Measurements from ENCODE around the gene STK31. TPM values are rescaled to one million over a fixed set of nuclear protein-coding genes. Genes with fewer than 3 reads are reported as not detected.
"Not testable (repeated sequence)": the region's sequence is repeated elsewhere in the genome, so short reads cannot be mapped to it uniquely, and the experiment has no call there.

STK31 gene
- total RNA-seq, 4 donors from 2014 or later, result 0.08 to 0.78 (median 0.27) TPM; not detected in 1

GRCh38 chr7:23804707-23805106 is 94.7 kb downstream of the STK31 start:
- TF ChIP-seq, protein P1, sequence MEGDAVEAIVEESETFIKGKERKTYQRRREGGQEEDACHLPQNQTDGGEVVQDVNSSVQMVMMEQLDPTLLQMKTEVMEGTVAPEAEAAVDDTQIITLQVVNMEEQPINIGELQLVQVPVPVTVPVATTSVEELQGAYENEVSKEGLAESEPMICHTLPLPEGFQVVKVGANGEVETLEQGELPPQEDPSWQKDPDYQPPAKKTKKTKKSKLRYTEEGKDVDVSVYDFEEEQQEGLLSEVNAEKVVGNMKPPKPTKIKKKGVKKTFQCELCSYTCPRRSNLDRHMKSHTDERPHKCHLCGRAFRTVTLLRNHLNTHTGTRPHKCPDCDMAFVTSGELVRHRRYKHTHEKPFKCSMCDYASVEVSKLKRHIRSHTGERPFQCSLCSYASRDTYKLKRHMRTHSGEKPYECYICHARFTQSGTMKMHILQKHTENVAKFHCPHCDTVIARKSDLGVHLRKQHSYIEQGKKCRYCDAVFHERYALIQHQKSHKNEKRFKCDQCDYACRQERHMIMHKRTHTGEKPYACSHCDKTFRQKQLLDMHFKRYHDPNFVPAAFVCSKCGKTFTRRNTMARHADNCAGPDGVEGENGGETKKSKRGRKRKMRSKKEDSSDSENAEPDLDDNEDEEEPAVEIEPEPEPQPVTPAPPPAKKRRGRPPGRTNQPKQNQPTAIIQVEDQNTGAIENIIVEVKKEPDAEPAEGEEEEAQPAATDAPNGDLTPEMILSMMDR (IDR thresholded peaks at IDR 0.05), result no peak
- no peak for TF ChIP-seq POLR2A (IDR thresholded peaks at IDR 0.05)
- intact Hi-C loops (cut with DNase I; ENCODE audit: low total_unique reads), result no loop called here
- H3K4me3 ChIP-seq (ENCODE audit: low read depth, poor library complexity, severe bottlenecking), result no peak overlapping the region
- no peak for DNase-seq (ENCODE audit: low spot score in 2 of 2)
- 56 to 94% methylated on average over 1 of the region's 1 CpG for WGBS, 2 donors

DNA sequence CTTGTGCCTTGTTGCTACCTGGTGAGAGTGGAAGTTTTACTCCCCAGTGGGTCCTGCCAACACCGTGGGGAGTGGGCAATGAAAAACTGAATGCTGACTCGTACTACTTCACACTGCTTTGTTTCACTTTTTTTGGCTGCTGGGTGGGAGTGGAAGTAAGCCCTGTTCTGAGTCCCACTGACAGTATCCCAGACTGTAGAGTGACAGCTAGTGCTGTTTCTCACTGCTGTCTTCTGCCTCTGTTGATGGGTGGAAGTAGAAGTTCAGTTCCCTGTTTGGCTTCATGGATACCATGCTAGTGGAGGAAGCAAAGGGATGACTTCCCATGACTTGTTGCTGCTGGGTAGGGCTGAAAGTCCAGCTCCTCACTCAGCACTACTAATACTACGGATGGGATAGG is 98.4 kb downstream of the STK31 start:
- no peak for DNase-seq (ENCODE audit: low spot score in 2 of 2)
- no peak for TF ChIP-seq POLR2A (IDR thresholded peaks at IDR 0.05)
- TF ChIP-seq, protein P1 (IDR thresholded peaks at IDR 0.05), result no peak
- WGBS, 2 donors, result 79 to 91% methylated on average over 3 of the region's 3 CpGs
- intact Hi-C loops (cut with DNase I; ENCODE audit: low total_unique reads), result no loop called here
- H3K4me3 ChIP-seq (ENCODE audit: low read depth, poor library complexity, severe bottlenecking), result no peak overlapping the region

DNA sequence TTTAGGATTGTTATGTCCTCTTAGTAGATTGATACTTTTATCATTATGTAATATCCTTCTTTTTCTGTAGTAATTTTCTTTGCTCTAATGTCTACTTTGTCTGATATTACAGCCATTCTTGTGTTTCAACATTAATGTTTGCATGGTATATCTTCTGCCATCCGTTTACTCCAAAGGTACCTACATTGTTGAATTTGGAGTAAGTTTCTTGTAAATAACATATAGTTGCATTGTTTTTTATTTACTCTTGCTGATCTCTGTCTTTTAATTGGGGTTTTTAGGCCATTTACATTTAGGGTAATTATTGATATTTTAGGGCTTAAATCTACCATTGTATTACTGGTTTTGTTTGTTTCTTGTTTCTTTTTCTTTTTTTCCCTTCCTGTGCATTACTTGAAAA is 100.1 kb downstream of the STK31 start:
- DNase-seq (ENCODE audit: low spot score in 2 of 2), result no peak
- no peak overlapping the region for H3K4me3 ChIP-seq (ENCODE audit: low read depth, poor library complexity, severe bottlenecking)
- 92 to 100% methylated on average over 1 of the region's 1 CpG for WGBS, 2 donors
- no peak for TF ChIP-seq POLR2A (IDR thresholded peaks at IDR 0.05)
- TF ChIP-seq, protein P1 (IDR thresholded peaks at IDR 0.05), result no peak
- intact Hi-C loops (cut with DNase I; ENCODE audit: low total_unique reads), result no loop called here

DNA sequence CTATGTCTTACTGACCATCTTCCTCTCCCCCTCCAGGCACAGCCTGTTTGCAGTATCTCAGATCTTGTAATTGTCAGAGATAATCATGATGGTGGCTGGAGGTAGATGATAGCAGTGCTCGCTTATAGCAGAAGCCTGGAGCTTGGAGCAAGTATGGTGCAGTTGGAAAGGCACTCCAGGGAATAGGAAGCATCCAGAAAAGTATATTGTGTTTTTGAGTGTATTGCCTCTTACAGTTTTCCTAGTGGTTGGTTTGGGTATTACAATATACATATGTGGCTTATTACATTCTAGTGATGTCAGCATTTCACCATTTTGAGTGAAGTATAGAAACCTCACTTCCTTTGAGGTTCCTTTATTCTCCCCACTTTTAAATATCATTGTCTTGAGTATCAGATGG is 101.5 kb downstream of the STK31 start:
- WGBS, 2 donors, result 94 to 100% methylated on average over 1 of the region's 1 CpG
- intact Hi-C loops (cut with DNase I; ENCODE audit: low total_unique reads), result no loop called here
- DNase-seq (ENCODE audit: low spot score in 2 of 2), result no peak
- H3K4me3 ChIP-seq (ENCODE audit: low read depth, poor library complexity, severe bottlenecking), result no peak overlapping the region
- no peak for TF ChIP-seq POLR2A (IDR thresholded peaks at IDR 0.05)
- TF ChIP-seq, protein P1 (IDR thresholded peaks at IDR 0.05), result no peak

- H3K4me3 ChIP-seq (ENCODE audit: low read depth, poor library complexity, severe bottlenecking); intact Hi-C loops (cut with DNase I; ENCODE audit: low total_unique reads); DNase-seq (ENCODE audit: low spot score in 2 of 2): not testable (repeated sequence)
- 94 to 95% methylated on average over 10 of the region's 10 CpGs for WGBS, 2 donors
Measured at GRCh38 chr7:23828125-23828524, 118.1 kb downstream of the STK31 start.

DNA sequence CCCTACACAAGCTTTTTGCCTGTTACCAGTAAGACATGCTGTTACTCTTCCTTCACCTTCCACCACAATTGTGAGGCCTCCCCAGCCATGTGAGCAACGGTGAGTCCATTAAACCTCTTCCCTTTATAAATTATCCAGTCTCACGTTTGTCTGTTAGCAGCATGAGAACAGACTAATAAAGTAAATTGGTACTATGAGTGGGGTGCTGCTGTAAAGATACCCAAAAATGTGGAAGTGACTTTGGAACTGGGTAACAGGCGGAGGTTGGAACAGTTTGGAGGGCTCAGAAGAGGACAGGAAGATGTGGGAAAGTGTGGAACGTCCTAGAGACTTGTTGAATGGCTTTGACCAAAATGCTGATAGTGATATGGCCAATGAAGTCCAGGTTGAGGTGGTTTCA is 122.7 kb downstream of the STK31 start:
- intact Hi-C loops (cut with DNase I; ENCODE audit: low total_unique reads); DNase-seq (ENCODE audit: low spot score in 2 of 2); H3K4me3 ChIP-seq (ENCODE audit: low read depth, poor library complexity, severe bottlenecking): not testable (repeated sequence)
- 72 to 75% methylated on average over 4 of the region's 4 CpGs for WGBS, 2 donors

GRCh38 chr7:23833405-23833804 is 123.4 kb downstream of the STK31 start:
- intact Hi-C loops (cut with DNase I; ENCODE audit: low total_unique reads), result no loop called here
- 81 to 87% methylated on average over 3 of the region's 3 CpGs for whole genome bisulfite sequencing, 2 donors
- no peak overlapping the region for H3K4me3 ChIP-seq (ENCODE audit: low read depth, poor library complexity, severe bottlenecking)
- DNase-seq (ENCODE audit: low spot score in 2 of 2), result no peak
- TF ChIP-seq, protein P1 (IDR thresholded peaks at IDR 0.05), result no peak
- no peak for TF ChIP-seq POLR2A (IDR thresholded peaks at IDR 0.05)

DNA sequence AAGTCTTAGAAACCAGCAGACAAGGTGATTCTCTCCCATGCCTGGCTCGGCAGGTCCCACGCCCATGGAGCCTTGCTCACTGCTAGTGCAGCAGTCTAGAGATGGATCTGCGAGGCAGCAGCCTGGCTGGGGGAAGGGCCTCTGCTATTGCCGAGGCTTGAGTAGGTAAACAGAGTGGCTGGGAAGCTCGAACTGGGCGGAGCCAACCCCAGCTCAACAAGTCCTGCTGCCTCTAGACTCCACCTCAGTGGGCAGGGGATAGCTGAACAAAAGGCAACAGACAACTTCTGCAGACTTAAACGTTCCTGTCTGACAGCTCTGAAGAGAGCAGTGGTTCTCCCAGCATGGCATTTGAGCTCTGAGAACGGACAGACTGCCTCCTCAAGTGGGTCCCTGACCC is 134.8 kb downstream of the STK31 start:
- intact Hi-C loops (cut with DNase I; ENCODE audit: low total_unique reads); H3K4me3 ChIP-seq (ENCODE audit: low read depth, poor library complexity, severe bottlenecking); DNase-seq (ENCODE audit: low spot score in 2 of 2): not testable (repeated sequence)
- 75 to 78% methylated on average over 7 to 8 of the region's 8 CpGs for WGBS, 2 donors

Data from lower leg skin (tissue), 4 donors.